GM23338 (cell line): ENCODE measurements around the gene MMRN2. TPM values are rescaled to one million over a fixed set of nuclear protein-coding genes. Genes with fewer than 3 reads are reported as not detected.

Experiments used
- ATAC-seq: fragments of 200-7000 bp; cut with Tn5 transposase; 3 replicates; pipeline ENCODE4 v1.9.1; 2020
- DNase-seq: peaks from one replicate; pipeline ENCODE4 v3.0.0-alpha.2; 2015; ENCODE audit warnings: low spot score
- H2AFZ ChIP-seq: fragments of 200-600 bp; sonication (generic); 2 replicates; pipeline ENCODE4 v1.8.0; 2016; ENCODE audit warnings: antibody characterized with exemption, mild to moderate bottlenecking, moderate library complexity
- H3F3A ChIP-seq: fragments of 200-600 bp; sonication (generic); replicated peaks from 2 replicates; pipeline ENCODE4 v1.8.0; 2017; ENCODE audit warnings: antibody characterized with exemption, mixed run types, low read depth
- H3K27ac ChIP-seq: fragments of 200-600 bp; sonication (generic); 2 replicates; pipeline ENCODE4 v1.6.1; 2016; ENCODE audit warnings: low read depth
- H3K27me3 ChIP-seq: fragments of 200-600 bp; sonication (generic); 2 replicates; pipeline ENCODE4 v1.8.0; 2016; ENCODE audit warnings: mild to moderate bottlenecking, mixed run types, moderate library complexity; ENCODE audit not compliant: insufficient read depth
- H3K36me3 ChIP-seq: fragments of 200-600 bp; sonication (generic); 2 replicates; pipeline ENCODE4 v1.8.0; 2016; ENCODE audit warnings: mild to moderate bottlenecking; ENCODE audit not compliant: insufficient read depth
- H3K4me1 ChIP-seq: fragments of 200-600 bp; sonication (generic); 2 replicates; pipeline ENCODE4 v1.8.0; 2016; ENCODE audit warnings: mild to moderate bottlenecking, moderate library complexity; ENCODE audit not compliant: insufficient read depth
- H3K4me2 ChIP-seq: fragments of 200-600 bp; sonication (generic); 2 replicates; pipeline ENCODE4 v1.7.1; 2017; ENCODE audit warnings: mixed run types
- H3K4me3 ChIP-seq: fragments of 200-600 bp; sonication (generic); 2 replicates; pipeline ENCODE4 v1.6.1; 2016; ENCODE audit warnings: mixed run types
- H3K79me2 ChIP-seq: fragments of 200-600 bp; sonication (generic); replicated peaks from 2 replicates; pipeline ENCODE4 v1.8.0; 2017; ENCODE audit warnings: mild to moderate bottlenecking; ENCODE audit not compliant: insufficient read depth
- H3K9me2 ChIP-seq: fragments of 200-600 bp; sonication (generic); 2 replicates; pipeline ENCODE4 v1.8.0; 2017; ENCODE audit not compliant: insufficient read depth
- H4K20me1 ChIP-seq: fragments of 200-600 bp; sonication (generic); replicated peaks from 2 replicates; pipeline ENCODE4 v1.8.0; 2017; ENCODE audit warnings: mild to moderate bottlenecking; ENCODE audit not compliant: insufficient read depth
- H3K27ac Mint-ChIP-seq: 2 replicates; pipeline ENCODE4 v1.8.0; 2020; ENCODE audit warnings: inconsistent platforms, mild to moderate bottlenecking, moderate library complexity, mixed read lengths
- H3K27me3 Mint-ChIP-seq: 3 replicates; pipeline ENCODE4 v1.8.0; 2022; ENCODE audit warnings: low read depth, mild to moderate bottlenecking, moderate library complexity, mixed read lengths, inconsistent platforms; ENCODE audit not compliant: insufficient read depth, poor library complexity
- H3K36me3 Mint-ChIP-seq: 3 replicates; pipeline ENCODE4 v1.8.0; 2021; ENCODE audit warnings: low read depth, mild to moderate bottlenecking, inconsistent platforms, moderate library complexity, mixed read lengths
- H3K4me1 Mint-ChIP-seq: 3 replicates; pipeline ENCODE4 v1.8.0; 2020; ENCODE audit warnings: mild to moderate bottlenecking, inconsistent platforms, mixed read lengths
- H3K4me3 Mint-ChIP-seq: 3 replicates; pipeline ENCODE4 v1.8.0; 2021; ENCODE audit warnings: moderate library complexity, mild to moderate bottlenecking, inconsistent platforms, mixed read lengths
- H3K9me3 Mint-ChIP-seq: 3 replicates; pipeline ENCODE4 v1.8.0; 2020; ENCODE audit warnings: moderate library complexity, mild to moderate bottlenecking, inconsistent platforms, mixed read lengths
- CREB1 ChIP-seq: fragments of 250-450 bp; sonication (Bioruptor Pico); IDR thresholded peaks from 2 replicates; pipeline ENCODE4 v1.5.0; 2020; ENCODE audit warnings: low read depth, mild to moderate bottlenecking, moderate library complexity
- EZH2phosphoT487 ChIP-seq: fragments of 200-600 bp; sonication (generic); IDR thresholded peaks from one replicate; pipeline ENCODE4 v1.8.1; 2018; ENCODE audit warnings: antibody characterized with exemption; ENCODE audit not compliant: unreplicated experiment
- NANOG ChIP-seq: IDR thresholded peaks from 2 replicates; pipeline ENCODE4 v1.6.1; 2016; ENCODE audit warnings: antibody characterized with exemption, borderline replicate concordance
- POLR2AphosphoS5 ChIP-seq: IDR thresholded peaks from 2 replicates; pipeline ENCODE4 v1.6.1; 2016; ENCODE audit warnings: antibody characterized with exemption, low read depth
- STAT1 ChIP-seq: IDR thresholded peaks from one replicate; pipeline ENCODE4 v1.6.1; 2016; ENCODE audit warnings: antibody characterized with exemption; ENCODE audit not compliant: unreplicated experiment
- ZNF114 ChIP-seq: fragments of 250-450 bp; sonication (Bioruptor Pico); IDR thresholded peaks from 2 replicates; pipeline ENCODE4 v1.5.0; 2020; ENCODE audit warnings: mild to moderate bottlenecking, moderate library complexity
- polyA plus RNA-seq: library from polyadenylated mRNA; unstranded; fragments of >200 nt; fragmentation: Nextera tagmentation; extraction: Ambion mirVana; gene quantifications from 2 replicates; pipeline ENCODE4 v1.2.1, GENCODE V29; 2016
- total RNA-seq: library from RNA; depleted of rRNA; stranded (reverse); fragments of >200 nt; shearing (Covaris generic); gene quantifications from 2 replicates; pipeline ENCODE4 v1.2.3, GENCODE V29; 2014
- TF ChIP-seq, protein P1 (sequence below): fragments of 250-450 bp; sonication (Bioruptor Pico); IDR thresholded peaks from 2 replicates; pipeline ENCODE4 v1.5.0; 2020; ENCODE audit warnings: mild to moderate bottlenecking, moderate library complexity
- TF ChIP-seq, protein P2 (sequence below), 2 experiments: fragments of 200-600 bp in 1 of 2; sonication (generic) in 1 of 2; conservative IDR thresholded peaks; 2 replicates each; pipeline versions ENCODE4 v1.5.1 to v1.6.1; 2016 to 2017; ENCODE audit warnings: antibody characterized with exemption in 2 of 2, low read depth in 2 of 2, mild to moderate bottlenecking in 2 of 2, moderate library complexity in 1 of 2

MMRN2 gene
- total and polyA plus RNA-seq, 2 experiments from 2014 or later, result 0.32 to 2.4 TPM

DNA sequence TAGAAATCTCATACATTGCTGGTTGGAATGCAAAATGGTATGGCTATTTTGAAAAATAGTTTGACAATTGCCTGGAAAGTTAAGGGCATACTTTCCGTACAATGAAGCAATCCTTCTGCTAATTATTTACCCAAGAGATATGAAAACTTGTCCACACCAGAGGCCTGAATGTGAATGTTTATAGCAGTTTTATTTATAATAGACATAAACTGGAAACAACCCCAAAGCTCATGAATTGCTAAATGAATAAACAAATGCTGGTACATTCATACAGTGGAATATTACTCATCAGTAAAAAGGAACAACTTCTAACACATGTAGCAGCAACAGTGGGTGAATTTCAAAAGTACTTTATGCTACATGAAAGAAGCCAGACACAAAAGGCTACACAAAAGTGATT, 42.7 kb downstream of the MMRN2 start (continued):
- TF ChIP-seq, protein P1, sequence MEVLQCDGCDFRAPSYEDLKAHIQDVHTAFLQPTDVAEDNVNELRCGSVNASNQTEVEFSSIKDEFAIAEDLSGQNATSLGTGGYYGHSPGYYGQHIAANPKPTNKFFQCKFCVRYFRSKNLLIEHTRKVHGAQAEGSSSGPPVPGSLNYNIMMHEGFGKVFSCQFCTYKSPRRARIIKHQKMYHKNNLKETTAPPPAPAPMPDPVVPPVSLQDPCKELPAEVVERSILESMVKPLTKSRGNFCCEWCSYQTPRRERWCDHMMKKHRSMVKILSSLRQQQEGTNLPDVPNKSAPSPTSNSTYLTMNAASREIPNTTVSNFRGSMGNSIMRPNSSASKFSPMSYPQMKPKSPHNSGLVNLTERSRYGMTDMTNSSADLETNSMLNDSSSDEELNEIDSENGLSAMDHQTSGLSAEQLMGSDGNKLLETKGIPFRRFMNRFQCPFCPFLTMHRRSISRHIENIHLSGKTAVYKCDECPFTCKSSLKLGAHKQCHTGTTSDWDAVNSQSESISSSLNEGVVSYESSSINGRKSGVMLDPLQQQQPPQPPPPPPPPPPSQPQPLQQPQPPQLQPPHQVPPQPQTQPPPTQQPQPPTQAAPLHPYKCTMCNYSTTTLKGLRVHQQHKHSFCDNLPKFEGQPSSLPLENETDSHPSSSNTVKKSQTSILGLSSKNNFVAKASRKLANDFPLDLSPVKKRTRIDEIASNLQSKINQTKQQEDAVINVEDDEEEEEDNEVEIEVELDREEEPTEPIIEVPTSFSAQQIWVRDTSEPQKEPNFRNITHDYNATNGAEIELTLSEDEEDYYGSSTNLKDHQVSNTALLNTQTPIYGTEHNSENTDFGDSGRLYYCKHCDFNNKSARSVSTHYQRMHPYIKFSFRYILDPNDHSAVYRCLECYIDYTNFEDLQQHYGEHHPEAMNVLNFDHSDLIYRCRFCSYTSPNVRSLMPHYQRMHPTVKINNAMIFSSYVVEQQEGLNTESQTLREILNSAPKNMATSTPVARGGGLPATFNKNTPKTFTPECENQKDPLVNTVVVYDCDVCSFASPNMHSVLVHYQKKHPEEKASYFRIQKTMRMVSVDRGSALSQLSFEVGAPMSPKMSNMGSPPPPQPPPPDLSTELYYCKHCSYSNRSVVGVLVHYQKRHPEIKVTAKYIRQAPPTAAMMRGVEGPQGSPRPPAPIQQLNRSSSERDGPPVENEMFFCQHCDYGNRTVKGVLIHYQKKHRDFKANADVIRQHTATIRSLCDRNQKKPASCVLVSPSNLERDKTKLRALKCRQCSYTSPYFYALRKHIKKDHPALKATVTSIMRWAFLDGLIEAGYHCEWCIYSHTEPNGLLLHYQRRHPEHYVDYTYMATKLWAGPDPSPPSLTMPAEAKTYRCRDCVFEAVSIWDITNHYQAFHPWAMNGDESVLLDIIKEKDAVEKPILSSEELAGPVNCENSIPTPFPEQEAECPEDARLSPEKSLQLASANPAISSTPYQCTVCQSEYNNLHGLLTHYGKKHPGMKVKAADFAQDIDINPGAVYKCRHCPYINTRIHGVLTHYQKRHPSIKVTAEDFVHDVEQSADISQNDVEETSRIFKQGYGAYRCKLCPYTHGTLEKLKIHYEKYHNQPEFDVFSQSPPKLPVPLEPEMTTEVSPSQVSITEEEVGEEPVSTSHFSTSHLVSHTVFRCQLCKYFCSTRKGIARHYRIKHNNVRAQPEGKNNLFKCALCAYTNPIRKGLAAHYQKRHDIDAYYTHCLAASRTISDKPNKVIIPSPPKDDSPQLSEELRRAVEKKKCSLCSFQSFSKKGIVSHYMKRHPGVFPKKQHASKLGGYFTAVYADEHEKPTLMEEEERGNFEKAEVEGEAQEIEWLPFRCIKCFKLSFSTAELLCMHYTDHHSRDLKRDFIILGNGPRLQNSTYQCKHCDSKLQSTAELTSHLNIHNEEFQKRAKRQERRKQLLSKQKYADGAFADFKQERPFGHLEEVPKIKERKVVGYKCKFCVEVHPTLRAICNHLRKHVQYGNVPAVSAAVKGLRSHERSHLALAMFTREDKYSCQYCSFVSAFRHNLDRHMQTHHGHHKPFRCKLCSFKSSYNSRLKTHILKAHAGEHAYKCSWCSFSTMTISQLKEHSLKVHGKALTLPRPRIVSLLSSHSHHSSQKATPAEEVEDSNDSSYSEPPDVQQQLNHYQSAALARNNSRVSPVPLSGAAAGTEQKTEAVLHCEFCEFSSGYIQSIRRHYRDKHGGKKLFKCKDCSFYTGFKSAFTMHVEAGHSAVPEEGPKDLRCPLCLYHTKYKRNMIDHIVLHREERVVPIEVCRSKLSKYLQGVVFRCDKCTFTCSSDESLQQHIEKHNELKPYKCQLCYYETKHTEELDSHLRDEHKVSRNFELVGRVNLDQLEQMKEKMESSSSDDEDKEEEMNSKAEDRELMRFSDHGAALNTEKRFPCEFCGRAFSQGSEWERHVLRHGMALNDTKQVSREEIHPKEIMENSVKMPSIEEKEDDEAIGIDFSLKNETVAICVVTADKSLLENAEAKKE (CRISPR knock-in tag), result no peak
- TF ChIP-seq STAT1 (no peak), CREB1 (CRISPR knock-in tag) (no peak), ZNF114 (CRISPR knock-in tag) (no peak)

DNA sequence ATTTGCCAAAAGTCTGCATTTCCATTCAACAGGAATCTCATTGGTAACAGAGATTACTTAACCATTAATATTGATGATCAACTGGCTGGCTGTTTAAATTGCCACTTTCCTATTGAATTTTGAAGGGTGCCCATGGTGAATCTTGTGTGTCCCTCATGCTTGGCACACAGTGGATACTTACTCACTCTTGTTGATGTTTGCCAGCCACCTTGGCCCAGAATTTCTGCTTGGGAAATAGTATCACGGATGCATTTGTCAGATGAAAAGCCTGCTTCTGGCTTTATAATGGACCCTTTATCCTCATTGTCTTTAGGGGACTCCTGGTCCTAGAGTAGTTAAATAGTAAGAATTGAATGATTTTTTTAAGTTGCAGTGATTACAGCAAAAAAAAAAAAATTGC, 52.0 kb downstream of the MMRN2 start:
- no peak overlapping the region for H3K27ac ChIP-seq
- no peak for ATAC-seq
- peaks cover 29% of the 10 kb centered on the region; the same call in 1 of the 2 replicates for H3K36me3 ChIP-seq
- no peak for TF ChIP-seq POLR2AphosphoS5
- TF ChIP-seq NANOG, result no peak
- TF ChIP-seq, protein P1 (CRISPR knock-in tag), result no peak
- TF ChIP-seq, protein P2, sequence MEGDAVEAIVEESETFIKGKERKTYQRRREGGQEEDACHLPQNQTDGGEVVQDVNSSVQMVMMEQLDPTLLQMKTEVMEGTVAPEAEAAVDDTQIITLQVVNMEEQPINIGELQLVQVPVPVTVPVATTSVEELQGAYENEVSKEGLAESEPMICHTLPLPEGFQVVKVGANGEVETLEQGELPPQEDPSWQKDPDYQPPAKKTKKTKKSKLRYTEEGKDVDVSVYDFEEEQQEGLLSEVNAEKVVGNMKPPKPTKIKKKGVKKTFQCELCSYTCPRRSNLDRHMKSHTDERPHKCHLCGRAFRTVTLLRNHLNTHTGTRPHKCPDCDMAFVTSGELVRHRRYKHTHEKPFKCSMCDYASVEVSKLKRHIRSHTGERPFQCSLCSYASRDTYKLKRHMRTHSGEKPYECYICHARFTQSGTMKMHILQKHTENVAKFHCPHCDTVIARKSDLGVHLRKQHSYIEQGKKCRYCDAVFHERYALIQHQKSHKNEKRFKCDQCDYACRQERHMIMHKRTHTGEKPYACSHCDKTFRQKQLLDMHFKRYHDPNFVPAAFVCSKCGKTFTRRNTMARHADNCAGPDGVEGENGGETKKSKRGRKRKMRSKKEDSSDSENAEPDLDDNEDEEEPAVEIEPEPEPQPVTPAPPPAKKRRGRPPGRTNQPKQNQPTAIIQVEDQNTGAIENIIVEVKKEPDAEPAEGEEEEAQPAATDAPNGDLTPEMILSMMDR (conservative IDR thresholded peaks at IDR 0.05; ENCODE audit: low read depth in 2 of 2), result no peak
- no peak for TF ChIP-seq CREB1 (CRISPR knock-in tag)
- no peak for TF ChIP-seq STAT1
- TF ChIP-seq EZH2phosphoT487, result no peak

More for the DNA sequence above, 52.0 kb downstream of the MMRN2 start:
- Mint-ChIP-seq H3K27ac (no peak overlapping the region), H3K4me3 (no peak overlapping the region), H3K4me1 (no peaks in the 10 kb centered on the region), H3K9me3 (no peaks in the 10 kb centered on the region), H3K27me3 (peaks cover 2% of the 10 kb centered on the region), H3K36me3 (peaks cover 80% of the 10 kb centered on the region)
- H3K4me2 ChIP-seq, result no peak overlapping the region
- H3K9me2 ChIP-seq, result no peaks in the 10 kb centered on the region
- no peaks in the 10 kb centered on the region; the same call in 1 of the 2 replicates for H4K20me1 ChIP-seq
- no peaks in the 10 kb centered on the region for H3K4me1 ChIP-seq
- no peaks in the 10 kb centered on the region for H3K27me3 ChIP-seq
- H3K79me2 ChIP-seq, result peaks cover 18% of the 10 kb centered on the region; the same call in 1 of the 2 replicates
- no peaks in the 10 kb centered on the region for H3F3A ChIP-seq
- no peak for DNase-seq
- H3K4me3 ChIP-seq, result no peak overlapping the region
- H2AFZ ChIP-seq, result no peak overlapping the region
